Activated CD8-positive, alpha-beta T cell treated with anti-CD3 and anti-CD28 coated beads, Interleukin-2, amount 10 ng/mL, durations not matched to agents 7 days and 5 days (primary cell): Measurements from ENCODE around the gene DUSP3. TPM values are rescaled to one million over a fixed set of nuclear protein-coding genes. Genes with fewer than 3 reads are reported as not detected.

ENCODE experiments used
- ATAC-seq: fragments of 150-1000 bp; cut with Tn5 transposase; one replicate; pipeline ENCODE4 v1.10.0; 2021; ENCODE audit warnings: moderate library complexity
- CTCF ChIA-PET: fragments of 350-600 bp; sonication (Branson Sonifier 250); formaldehyde crosslinking; loops from one replicate; lab custom pipeline; 2021; ENCODE audit warnings: antibody characterized with exemption; lab: Charles Lee
- POLR2A ChIA-PET: fragments of 350-600 bp; sonication (Branson Sonifier 250); formaldehyde crosslinking; loops from one replicate; lab custom pipeline; 2021; ENCODE audit warnings: antibody characterized with exemption; lab: Charles Lee
- DNase-seq: peaks from one replicate; pipeline ENCODE4 v3.0.0-alpha.2; 2020
- H3K27ac Mint-ChIP-seq: one replicate; pipeline ENCODE4 v1.8.0; 2021; ENCODE audit warnings: mild to moderate bottlenecking, mixed read lengths
- H3K27me3 Mint-ChIP-seq: one replicate; pipeline ENCODE4 v1.8.0; 2021; ENCODE audit warnings: low read depth, mixed read lengths
- H3K36me3 Mint-ChIP-seq: one replicate; pipeline ENCODE4 v1.8.0; 2021; ENCODE audit warnings: low read depth, mixed read lengths
- H3K4me1 Mint-ChIP-seq: one replicate; pipeline ENCODE4 v1.8.0; 2021; ENCODE audit warnings: low read depth, mixed read lengths
- H3K4me3 Mint-ChIP-seq: one replicate; pipeline ENCODE4 v1.8.0; 2021; ENCODE audit warnings: mild to moderate bottlenecking, mixed read lengths
- H3K9me3 Mint-ChIP-seq: one replicate; pipeline ENCODE4 v1.8.0; 2022; ENCODE audit warnings: mixed read lengths; ENCODE audit not compliant: insufficient read depth
- total RNA-seq, 2 experiments: library from RNA; stranded (reverse); gene quantifications; one replicate each; pipeline ENCODE4 v1.2.3, GENCODE V29; 2021

DUSP3 gene
- total RNA-seq, 2 experiments from 2014 or later: 9.2 to 14.7 TPM

- ChIA-PET CTCF (interaction anchor here (0.6 to 17.0 kb wide), 31 partner anchors 10 to 369 kb away, joined by 3 to 607 read pairs (median 5); partner anchors contain the start of genes ARL4D, CD300LG, CFAP97D1 and DHX8), POLR2A (interaction anchor here (0.7 kb wide), 1 partner anchor 198 kb away, joined by 3 read pairs; no protein-coding TSS in a partner anchor)
- peaks cover 7% of the 10 kb centered on the region for H3K27me3 Mint-ChIP-seq
- DNase-seq (no peak), ATAC-seq (no peak)
- H3K4me3 Mint-ChIP-seq: no peak overlapping the region
- H3K27ac Mint-ChIP-seq: no peak overlapping the region
- H3K4me1 Mint-ChIP-seq: no peaks in the 10 kb centered on the region
- no peaks in the 10 kb centered on the region for H3K9me3 Mint-ChIP-seq
- no peaks in the 10 kb centered on the region for H3K36me3 Mint-ChIP-seq
Observed at GRCh38 chr17:43767053-43767712, 11.6 kb downstream of the DUSP3 start.

- DNase-seq: peak; percentile 58
- POLR2A ChIA-PET: no interaction called here
- H3K27ac Mint-ChIP-seq: no peak overlapping the region
- CTCF ChIA-PET: interaction anchor here (0.6 to 17.0 kb wide), 53 partner anchors 8 to 368 kb away, joined by 3 to 607 read pairs (median 5); partner anchors contain the start of genes ARL4D, CD300LG, CFAP97D1 and DHX8
- H3K36me3 Mint-ChIP-seq: no peaks in the 10 kb centered on the region
- no peak for ATAC-seq
- no peaks in the 10 kb centered on the region for H3K9me3 Mint-ChIP-seq
- no peak overlapping the region for H3K4me3 Mint-ChIP-seq
- peaks cover 7% of the 10 kb centered on the region for H3K27me3 Mint-ChIP-seq
- H3K4me1 Mint-ChIP-seq: no peaks in the 10 kb centered on the region
Observed at GRCh38 chr17:43766413-43767052, 12.2 kb downstream of the DUSP3 start.

- CTCF ChIA-PET: interaction anchor here (0.6 to 17.0 kb wide), 22 partner anchors 9 to 393 kb away, joined by 3 to 607 read pairs (median 4); partner anchors contain the start of gene DUSP3
- no peak overlapping the region for H3K4me3 Mint-ChIP-seq
Observed at GRCh38 chr17:43760254-43760852, 18.4 kb downstream of the DUSP3 start.

GRCh38 chr17:43759836-43760235 lies 18.9 kb downstream of the DUSP3 start:
- no peak overlapping the region for H3K27ac Mint-ChIP-seq
- H3K4me3 Mint-ChIP-seq: no peak overlapping the region
- peaks cover 2% of the 10 kb centered on the region for H3K4me1 Mint-ChIP-seq
- ChIA-PET POLR2A (no interaction called here), CTCF (interaction anchor here (0.9 to 17.0 kb wide), 14 partner anchors 11 to 276 kb away, joined by 3 to 607 read pairs (median 6); partner anchors contain the start of genes DHX8 and DUSP3)
- no peak for DNase-seq
- H3K36me3 Mint-ChIP-seq: no peaks in the 10 kb centered on the region
- H3K9me3 Mint-ChIP-seq: no peaks in the 10 kb centered on the region
- peaks cover 21% of the 10 kb centered on the region for H3K27me3 Mint-ChIP-seq
- no peak for ATAC-seq

More at GRCh38 chr17:43760254-43760852, 18.4 kb downstream of the DUSP3 start:
- Mint-ChIP-seq H3K36me3 (no peaks in the 10 kb centered on the region), H3K9me3 (no peaks in the 10 kb centered on the region), H3K4me1 (peaks cover 2% of the 10 kb centered on the region), H3K27ac (no peak overlapping the region), H3K27me3 (peaks cover 24% of the 10 kb centered on the region)
- POLR2A ChIA-PET: no interaction called here
- DNase-seq: peak; percentile 94
- peak; percentile 95 for ATAC-seq

GRCh38 chr17:43758497-43759174 lies 20.1 kb downstream of the DUSP3 start, which contains the start of gene SOST:
Gene SOST (minus strand): TSS chr17:43758791. CDS start chr17:43758741, 50 bp downstream.
- H3K27me3 Mint-ChIP-seq: peaks cover 28% of the 10 kb centered on the region

GRCh38 chr17:43758086-43758485 lies 20.7 kb downstream of the DUSP3 start:
- Mint-ChIP-seq H3K4me1 (peaks cover 19% of the 10 kb centered on the region), H3K9me3 (no peaks in the 10 kb centered on the region), H3K27me3 (peaks cover 31% of the 10 kb centered on the region), H3K36me3 (no peaks in the 10 kb centered on the region), H3K4me3 (no peak overlapping the region), H3K27ac (no peak overlapping the region)
- CTCF ChIA-PET: interaction anchor here (1.5 to 17.0 kb wide), 5 partner anchors 9 to 182 kb away, joined by 7 to 607 read pairs (median 23); no protein-coding TSS in a partner anchor
- POLR2A ChIA-PET: no interaction called here
- ATAC-seq (no peak), DNase-seq (no peak)

More at GRCh38 chr17:43758497-43759174, 20.1 kb downstream of the DUSP3 start, which contains the start of gene SOST:
- Mint-ChIP-seq H3K36me3 (no peaks in the 10 kb centered on the region), H3K4me1 (peaks cover 13% of the 10 kb centered on the region), H3K9me3 (no peaks in the 10 kb centered on the region), H3K27ac (no peak within 1 kb of the TSS), H3K4me3 (no peak within 1 kb of the TSS)
- DNase-seq: no peak
- CTCF ChIA-PET: interaction anchor here (0.6 to 17.0 kb wide), 9 partner anchors 8 to 275 kb away, joined by 3 to 607 read pairs (median 7); partner anchors contain the start of genes CFAP97D1 and DHX8
- ATAC-seq: no peak
- POLR2A ChIA-PET: no interaction called here

GRCh38 chr17:43757171-43757660 lies 21.6 kb downstream of the DUSP3 start:
- Mint-ChIP-seq H3K4me1 (peaks cover 24% of the 10 kb centered on the region), H3K4me3 (no peak overlapping the region), H3K9me3 (no peaks in the 10 kb centered on the region), H3K27me3 (peaks cover 38% of the 10 kb centered on the region), H3K27ac (no peak overlapping the region), H3K36me3 (no peaks in the 10 kb centered on the region)
- no peak for ATAC-seq
- ChIA-PET CTCF (interaction anchor here (1.5 to 17.0 kb wide), 3 partner anchors 10 to 181 kb away, joined by 7 to 607 read pairs (median 43); no protein-coding TSS in a partner anchor), POLR2A (no interaction called here)
- no peak for DNase-seq

GRCh38 chr17:43756201-43756600 lies 22.6 kb downstream of the DUSP3 start:
- no peak overlapping the region for H3K4me3 Mint-ChIP-seq
- H3K27me3 Mint-ChIP-seq: peaks cover 38% of the 10 kb centered on the region
- DNase-seq: no peak
- ChIA-PET POLR2A (no interaction called here), CTCF (interaction anchor here (2.0 to 17.0 kb wide), 2 partner anchors 10 to 57 kb away, joined by 16 to 607 read pairs; no protein-coding TSS in a partner anchor)
- H3K9me3 Mint-ChIP-seq: no peaks in the 10 kb centered on the region
- H3K36me3 Mint-ChIP-seq: no peaks in the 10 kb centered on the region
- peaks cover 24% of the 10 kb centered on the region for H3K4me1 Mint-ChIP-seq
- no peak overlapping the region for H3K27ac Mint-ChIP-seq
- ATAC-seq: no peak

GRCh38 chr17:43755389-43755875 lies 23.3 kb downstream of the DUSP3 start:
- Mint-ChIP-seq H3K4me3 (no peak overlapping the region), H3K9me3 (no peaks in the 10 kb centered on the region), H3K4me1 (peaks cover 24% of the 10 kb centered on the region), H3K27ac (no peak overlapping the region), H3K36me3 (no peaks in the 10 kb centered on the region), H3K27me3 (peaks cover 38% of the 10 kb centered on the region)
- ATAC-seq (peak; percentile 52), DNase-seq (peak; percentile 52)
- POLR2A ChIA-PET: no interaction called here
- CTCF ChIA-PET: interaction anchor here (2.0 to 17.0 kb wide), 2 partner anchors 11 to 56 kb away, joined by 16 to 607 read pairs; no protein-coding TSS in a partner anchor

GRCh38 chr17:43754947-43755346 lies 23.8 kb downstream of the DUSP3 start:
- DNase-seq (no peak), ATAC-seq (no peak)
- H3K4me1 Mint-ChIP-seq: peaks cover 23% of the 10 kb centered on the region
- no peaks in the 10 kb centered on the region for H3K36me3 Mint-ChIP-seq
- no peak overlapping the region for H3K27ac Mint-ChIP-seq
- CTCF ChIA-PET: interaction anchor here (2.0 to 17.0 kb wide), 2 partner anchors 12 to 55 kb away, joined by 16 to 607 read pairs; no protein-coding TSS in a partner anchor
- peaks cover 36% of the 10 kb centered on the region for H3K27me3 Mint-ChIP-seq
- POLR2A ChIA-PET: no interaction called here
- no peak overlapping the region for H3K4me3 Mint-ChIP-seq
- no peaks in the 10 kb centered on the region for H3K9me3 Mint-ChIP-seq
